ENCODE measurements around the gene SERPINB6. TPM values are rescaled to one million over a fixed set of nuclear protein-coding genes. Genes with fewer than 3 reads are reported as not detected.
"Not testable (repeated sequence)": the region's sequence is repeated elsewhere in the genome, so short reads cannot be mapped to it uniquely, and the experiment has no call there.

The SERPINB6 gene
- total RNA-seq, 1 experiment from 2014 or later, result 169 TPM

DNA sequence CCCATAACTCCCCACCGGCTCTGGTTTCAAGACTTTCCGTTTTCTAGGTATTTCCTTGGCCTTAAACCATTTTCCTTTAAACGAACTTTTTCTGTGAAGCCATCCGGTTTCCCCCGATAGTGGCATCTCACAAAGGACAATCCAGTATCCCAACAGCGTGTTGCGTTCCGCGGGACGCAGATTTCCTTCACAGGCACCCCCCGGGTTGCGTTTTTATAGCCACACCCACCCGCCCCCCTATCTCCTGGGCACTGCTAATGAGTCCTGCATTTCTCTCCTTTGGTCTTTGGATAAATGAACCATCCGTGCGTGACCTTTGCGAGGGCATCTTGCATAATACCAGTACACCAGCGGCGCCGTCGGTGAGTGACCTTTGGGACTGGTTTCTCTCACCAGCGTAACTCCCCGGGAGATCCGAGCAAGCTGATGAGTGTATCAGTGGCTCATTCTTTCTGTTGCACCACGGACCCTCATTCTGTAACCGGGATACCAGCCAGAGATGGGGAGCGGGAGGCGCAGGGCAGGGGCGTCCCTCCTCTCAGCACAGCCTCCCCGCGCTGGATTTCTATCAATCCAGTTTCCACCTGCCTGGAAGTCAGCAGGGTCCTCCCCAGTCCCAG is 27.7 kb upstream of the SERPINB6 start:
- Histone ChIP-seq H4K20me1 (ENCODE audit: insufficient read depth) (no peaks in the 10 kb centered on the region), H3K9me2 (ENCODE audit: insufficient read depth) (no peaks in the 10 kb centered on the region), H3F3A (ENCODE audit: insufficient read depth, low read depth) (no peaks in the 10 kb centered on the region), H3K9me3 (ENCODE audit: insufficient read depth, low read depth) (no peaks in the 10 kb centered on the region), H3K4me3 (peak overlapping the region; percentile 64), H3K79me2 (ENCODE audit: low read depth) (peaks cover 5% of the 10 kb centered on the region; the same call in 1 of the 2 replicates), H3K27ac (peak overlapping the region; percentile 54), H3K27me3 (ENCODE audit: insufficient read depth, low read depth) (no peaks in the 10 kb centered on the region), H2AFZ (peak overlapping the region; percentile 86), H3K36me3 (ENCODE audit: low read depth) (no peaks in the 10 kb centered on the region), H3K4me1 (replicated peaks; ENCODE audit: insufficient read depth) (peaks cover 16% of the 10 kb centered on the region), H3K4me2 (peak overlapping the region; percentile 88)
- intact Hi-C loops (cut with micrococcal nuclease; ENCODE audit: unreplicated experiment), result loop anchor here (1.0 to 5.0 kb wide), 4 partner anchors 54 to 733 kb away; no protein-coding TSS in a partner anchor
- POLR2A ChIA-PET (ENCODE audit: unreplicated experiment), result interaction anchor here (0.6 to 0.7 kb wide), 8 partner anchors 10 to 1009 kb away, joined by 3 to 21 read pairs (median 6); no protein-coding TSS in a partner anchor
- BruUV-seq (replicated peaks), result no TSS peak
- CTCF ChIA-PET, result interaction anchor here (0.5 to 1.0 kb wide), 11 partner anchors 9 to 1016 kb away, joined by 3 to 11 read pairs (median 4); partner anchors contain the start of genes BPHL and RIPK1
- TF ChIP-seq, protein P1, sequence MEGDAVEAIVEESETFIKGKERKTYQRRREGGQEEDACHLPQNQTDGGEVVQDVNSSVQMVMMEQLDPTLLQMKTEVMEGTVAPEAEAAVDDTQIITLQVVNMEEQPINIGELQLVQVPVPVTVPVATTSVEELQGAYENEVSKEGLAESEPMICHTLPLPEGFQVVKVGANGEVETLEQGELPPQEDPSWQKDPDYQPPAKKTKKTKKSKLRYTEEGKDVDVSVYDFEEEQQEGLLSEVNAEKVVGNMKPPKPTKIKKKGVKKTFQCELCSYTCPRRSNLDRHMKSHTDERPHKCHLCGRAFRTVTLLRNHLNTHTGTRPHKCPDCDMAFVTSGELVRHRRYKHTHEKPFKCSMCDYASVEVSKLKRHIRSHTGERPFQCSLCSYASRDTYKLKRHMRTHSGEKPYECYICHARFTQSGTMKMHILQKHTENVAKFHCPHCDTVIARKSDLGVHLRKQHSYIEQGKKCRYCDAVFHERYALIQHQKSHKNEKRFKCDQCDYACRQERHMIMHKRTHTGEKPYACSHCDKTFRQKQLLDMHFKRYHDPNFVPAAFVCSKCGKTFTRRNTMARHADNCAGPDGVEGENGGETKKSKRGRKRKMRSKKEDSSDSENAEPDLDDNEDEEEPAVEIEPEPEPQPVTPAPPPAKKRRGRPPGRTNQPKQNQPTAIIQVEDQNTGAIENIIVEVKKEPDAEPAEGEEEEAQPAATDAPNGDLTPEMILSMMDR (conservative IDR thresholded peaks at IDR 0.05), result no peak
- TF ChIP-seq EZH2 (IDR thresholded peaks at IDR 0.05; ENCODE audit: low read depth), result no peak
- DNase-seq, result peak in 1 of 2 experiments; percentile 50

- BruUV-seq (replicated peaks), result not testable (repeated sequence)
- peak overlapping the region; percentile 54 for H3K27ac ChIP-seq
Observed at GRCh38 chr6:2998249-2998997, 27.1 kb upstream of the SERPINB6 start.

GRCh38 chr6:2993755-2994317 is 22.5 kb upstream of the SERPINB6 start:
- no peaks in the 10 kb centered on the region for H3K36me3 ChIP-seq (ENCODE audit: low read depth)
- H3K4me3 ChIP-seq, result no peak overlapping the region
- no peak for DNase-seq
- H4K20me1 ChIP-seq (ENCODE audit: insufficient read depth), result no peaks in the 10 kb centered on the region
- peaks cover 20% of the 10 kb centered on the region for H3F3A ChIP-seq (ENCODE audit: insufficient read depth, low read depth)
- peaks cover 15% of the 10 kb centered on the region for H3K4me1 ChIP-seq (replicated peaks; ENCODE audit: insufficient read depth)
- BruUV-seq (replicated peaks), result no TSS peak
- H3K9me2 ChIP-seq (ENCODE audit: insufficient read depth), result no peaks in the 10 kb centered on the region
- no peak overlapping the region for H3K4me2 ChIP-seq
- TF ChIP-seq EZH2 (IDR thresholded peaks at IDR 0.05; ENCODE audit: low read depth), result no peak
- TF ChIP-seq, protein P1 (conservative IDR thresholded peaks at IDR 0.05), result no peak
- H3K9me3 ChIP-seq (ENCODE audit: insufficient read depth, low read depth), result no peaks in the 10 kb centered on the region
- H3K79me2 ChIP-seq (ENCODE audit: low read depth), result no peaks in the 10 kb centered on the region
- intact Hi-C loops (cut with micrococcal nuclease; ENCODE audit: unreplicated experiment), result no loop called here
- CTCF ChIA-PET, result interaction anchor here (0.6 kb wide), 1 partner anchor 43 kb away, joined by 8 read pairs; no protein-coding TSS in a partner anchor
- POLR2A ChIA-PET (ENCODE audit: unreplicated experiment), result no interaction called here
- no peak overlapping the region for H2AFZ ChIP-seq
- H3K27ac ChIP-seq, result no peak overlapping the region
- no peaks in the 10 kb centered on the region for H3K27me3 ChIP-seq (ENCODE audit: insufficient read depth, low read depth)

More at GRCh38 chr6:2998249-2998997, 27.1 kb upstream of the SERPINB6 start:
- H3F3A ChIP-seq (ENCODE audit: insufficient read depth, low read depth); H4K20me1 ChIP-seq (ENCODE audit: insufficient read depth); H3K27me3 ChIP-seq (ENCODE audit: insufficient read depth, low read depth); H3K9me3 ChIP-seq (ENCODE audit: insufficient read depth, low read depth); H3K36me3 ChIP-seq (ENCODE audit: low read depth); H3K79me2 ChIP-seq (ENCODE audit: low read depth); POLR2A ChIA-PET (ENCODE audit: unreplicated experiment); DNase-seq; H3K9me2 ChIP-seq (ENCODE audit: insufficient read depth): not testable (repeated sequence)
- Histone ChIP-seq H3K4me3 (peak overlapping the region; percentile 64; the same call in 1 of the 2 replicates), H3K4me2 (peak overlapping the region; percentile 88), H2AFZ (peak overlapping the region; percentile 86; the same call in 1 of the 2 replicates), H3K4me1 (replicated peaks; ENCODE audit: insufficient read depth) (peaks cover 16% of the 10 kb centered on the region)
- CTCF ChIA-PET, result interaction anchor here (0.6 to 1.0 kb wide), 2 partner anchors 8 to 1016 kb away, joined by 4 to 9 read pairs; no protein-coding TSS in a partner anchor
- TF ChIP-seq, protein P1 (conservative IDR thresholded peaks at IDR 0.05), result peak; percentile 64
- intact Hi-C loops (cut with micrococcal nuclease; ENCODE audit: unreplicated experiment), result loop anchor here (2.0 to 5.0 kb wide), 3 partner anchors 254 to 734 kb away; no protein-coding TSS in a partner anchor
